Large intestine (tissue), 3 donors: ENCODE results near the gene FRMD6. TPM values are rescaled to one million over a fixed set of nuclear protein-coding genes. Genes with fewer than 3 reads are reported as not detected.

Experiments used
- DNase-seq, 2 donors: peaks; one replicate each; pipeline versions ENCODE4 v3.0.0 to v3.0.0-alpha.2; 2013
- H3K27ac ChIP-seq: one replicate; pipeline ENCODE4 v1.5.1; 2013; ENCODE audit warnings: low read length
- H3K27me3 ChIP-seq: 2 replicates; pipeline ENCODE4 v1.6.1; 2013; ENCODE audit warnings: low read length; ENCODE audit not compliant: control insufficient read depth, insufficient read depth
- H3K36me3 ChIP-seq: 2 replicates; pipeline ENCODE4 v1.6.1; 2013; ENCODE audit warnings: low read length; ENCODE audit not compliant: control insufficient read depth, insufficient read depth
- H3K4me1 ChIP-seq: one replicate; pipeline ENCODE4 v1.6.1; 2013; ENCODE audit warnings: low read length; ENCODE audit not compliant: control insufficient read depth, insufficient read depth
- H3K4me3 ChIP-seq: one replicate; pipeline ENCODE4 v1.5.1; 2013; ENCODE audit warnings: low read length
- H3K9me3 ChIP-seq: one replicate; pipeline ENCODE4 v1.6.1; 2013; ENCODE audit warnings: mild to moderate bottlenecking, low read depth, low read length, moderate library complexity; ENCODE audit not compliant: control insufficient read depth
- WGBS: methylation state at CpG from one replicate; pipeline ENCODE4 v1.1.5; 2013; ENCODE audit warnings: low lambda C conversion rate; ENCODE audit not compliant: insufficient coverage; 5-methylcytosine and 5-hydroxymethylcytosine counted together
- polyA plus RNA-seq: library from polyadenylated mRNA; unstranded; fragments of 120-200 nt; gene quantifications from one replicate; pipeline ENCODE4 v1.2.1, GENCODE V29; 2013

FRMD6 gene
- polyA plus RNA-seq, 1 donor: 10.3 TPM

DNA sequence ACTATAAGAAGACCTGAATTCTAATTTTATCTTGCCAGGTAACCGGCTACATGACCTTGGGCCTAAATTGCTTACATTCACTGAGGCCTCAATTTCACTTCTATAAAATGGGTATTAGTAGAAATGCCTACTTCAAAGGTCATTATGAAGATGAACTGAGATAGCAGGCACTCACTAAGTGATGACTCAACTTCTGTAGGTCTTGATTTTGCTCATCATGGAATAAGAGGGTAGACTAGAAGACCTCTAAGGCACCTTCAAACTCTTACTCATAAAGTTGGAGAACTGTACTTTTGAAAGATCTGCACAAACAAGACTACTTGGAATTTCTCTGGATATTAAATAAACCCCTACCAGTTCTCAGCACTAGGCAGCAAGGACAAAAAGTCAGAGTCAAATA lies 39.3 kb upstream of the FRMD6 start:
- Histone ChIP-seq H3K4me1 (no peaks in the 10 kb centered on the region), H3K36me3 (no peaks in the 10 kb centered on the region), H3K4me3 (no peak overlapping the region), H3K27me3 (no peaks in the 10 kb centered on the region), H3K9me3 (no peaks in the 10 kb centered on the region), H3K27ac (no peak overlapping the region)
- WGBS: no CpG with 5 or more reads among the region's 1 CpG
- no peak for DNase-seq

- no peaks in the 10 kb centered on the region for H3K36me3 ChIP-seq
- no peak for DNase-seq
- no peaks in the 10 kb centered on the region for H3K4me1 ChIP-seq
- H3K27me3 ChIP-seq: no peaks in the 10 kb centered on the region
- no peaks in the 10 kb centered on the region for H3K9me3 ChIP-seq
- no CpG with 5 or more reads among the region's 3 CpGs for WGBS
- no peak overlapping the region for H3K4me3 ChIP-seq
- H3K27ac ChIP-seq: no peak overlapping the region
These were observed 38.3 kb upstream of the FRMD6 start for GRCh38 chr14:51613416-51613815.

DNA sequence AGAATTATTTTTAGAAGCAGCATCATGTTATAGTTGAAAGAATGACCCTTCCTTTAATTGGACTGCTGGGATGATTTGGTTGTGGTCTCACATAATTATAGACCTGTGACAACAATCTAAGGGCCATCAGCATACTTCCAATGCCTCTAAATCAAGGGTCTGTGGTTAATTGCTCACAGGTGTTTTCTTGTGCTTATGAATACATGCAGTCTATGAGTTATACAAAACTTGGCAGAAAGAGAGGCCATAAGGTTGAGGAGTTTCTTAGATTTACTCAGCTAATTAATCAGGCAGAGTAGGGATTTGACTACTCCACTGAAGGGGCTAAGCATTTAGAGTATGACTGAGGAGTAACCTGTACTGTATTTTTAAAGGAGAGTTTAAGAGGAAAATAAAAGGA lies 37.0 kb upstream of the FRMD6 start:
- H3K4me3 ChIP-seq: no peak overlapping the region
- no peaks in the 10 kb centered on the region for H3K27me3 ChIP-seq
- no peaks in the 10 kb centered on the region for H3K9me3 ChIP-seq
- DNase-seq: no peak
- no peak overlapping the region for H3K27ac ChIP-seq
- no peaks in the 10 kb centered on the region for H3K4me1 ChIP-seq
- H3K36me3 ChIP-seq: no peaks in the 10 kb centered on the region

DNA sequence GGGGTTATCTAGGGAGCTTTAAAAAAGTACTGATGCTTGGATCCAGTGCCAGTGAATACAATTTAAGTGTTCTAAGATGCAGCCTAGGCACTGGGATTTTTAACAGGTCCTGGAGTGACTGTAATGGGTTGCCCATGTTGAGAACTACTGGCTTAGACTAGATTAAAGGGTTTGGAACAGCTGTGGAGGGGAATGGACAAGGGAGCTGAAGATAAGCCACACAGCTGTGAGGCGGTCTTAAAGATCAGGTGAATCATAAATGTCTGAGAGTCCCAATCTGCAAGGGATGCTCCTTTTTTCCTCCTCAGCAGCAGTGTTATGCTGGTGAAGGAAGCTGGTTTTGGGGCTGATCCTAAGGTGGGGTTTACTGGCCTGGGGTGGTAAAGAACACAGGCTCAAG lies 35.5 kb upstream of the FRMD6 start:
- no peaks in the 10 kb centered on the region for H3K27me3 ChIP-seq
- no peak overlapping the region for H3K27ac ChIP-seq
- no peak for DNase-seq
- no peak overlapping the region for H3K4me3 ChIP-seq
- no peaks in the 10 kb centered on the region for H3K4me1 ChIP-seq
- H3K36me3 ChIP-seq: no peaks in the 10 kb centered on the region
- H3K9me3 ChIP-seq: no peaks in the 10 kb centered on the region
- no CpG with 5 or more reads among the region's 1 CpG for WGBS

- Histone ChIP-seq H3K27me3 (no peaks in the 10 kb centered on the region), H3K4me3 (no peak overlapping the region), H3K9me3 (no peaks in the 10 kb centered on the region), H3K4me1 (no peaks in the 10 kb centered on the region), H3K36me3 (no peaks in the 10 kb centered on the region), H3K27ac (no peak overlapping the region)
- WGBS: no CpG with 5 or more reads among the region's 4 CpGs
- DNase-seq: peak in 1 of 2 donors; percentile 29
These were observed 34.8 kb upstream of the FRMD6 start for GRCh38 chr14:51616724-51617409.

DNA sequence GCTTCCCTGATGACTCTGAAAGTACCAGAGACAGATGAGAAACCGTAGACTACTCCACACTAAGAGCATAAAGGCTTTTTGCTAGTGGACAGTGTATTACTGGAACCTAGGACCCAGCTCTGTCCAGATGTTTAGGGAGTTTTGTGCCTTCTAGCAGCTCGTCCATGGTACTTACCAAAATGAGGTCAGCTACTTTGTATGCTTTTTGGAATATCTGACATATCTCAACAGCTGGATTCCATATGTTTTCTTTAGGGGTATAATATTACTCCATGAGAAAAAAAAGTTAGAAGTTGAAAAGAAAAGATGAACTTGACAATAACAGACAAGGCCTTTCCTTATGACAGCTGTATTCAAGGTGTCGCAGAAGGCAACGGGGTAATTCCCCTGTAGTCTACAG lies 32.1 kb upstream of the FRMD6 start:
- no peak for DNase-seq
- H3K27ac ChIP-seq: no peak overlapping the region
- H3K4me3 ChIP-seq: no peak overlapping the region
- no CpG with 5 or more reads among the region's 4 CpGs for WGBS
- H3K4me1 ChIP-seq: no peaks in the 10 kb centered on the region
- no peaks in the 10 kb centered on the region for H3K9me3 ChIP-seq
- no peaks in the 10 kb centered on the region for H3K27me3 ChIP-seq
- H3K36me3 ChIP-seq: no peaks in the 10 kb centered on the region

DNA sequence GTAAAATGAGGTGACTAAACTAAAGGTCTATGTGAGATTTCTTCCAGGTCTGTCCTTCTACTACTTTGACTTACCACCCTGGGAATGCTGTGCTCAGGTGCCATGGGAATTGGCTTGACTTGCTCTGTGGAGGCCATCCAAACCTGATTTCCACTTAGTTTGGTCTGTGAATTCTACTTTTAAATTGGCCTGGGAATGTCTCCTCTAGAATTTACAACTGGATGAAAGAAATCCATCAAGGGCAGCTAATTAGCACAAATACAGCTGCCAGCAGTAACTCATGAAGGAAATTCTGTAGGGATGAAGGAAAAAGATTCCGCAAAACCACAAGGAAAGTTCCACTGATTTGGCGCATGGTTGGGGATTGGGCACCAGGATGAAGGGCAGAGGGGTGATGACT lies 31.7 kb upstream of the FRMD6 start:
- no peak for DNase-seq
- Histone ChIP-seq H3K4me3 (no peak overlapping the region), H3K9me3 (no peaks in the 10 kb centered on the region), H3K4me1 (no peaks in the 10 kb centered on the region), H3K36me3 (no peaks in the 10 kb centered on the region), H3K27ac (no peak overlapping the region), H3K27me3 (no peaks in the 10 kb centered on the region)
- 100% methylated on average over 2 of the region's 2 CpGs for WGBS

DNA sequence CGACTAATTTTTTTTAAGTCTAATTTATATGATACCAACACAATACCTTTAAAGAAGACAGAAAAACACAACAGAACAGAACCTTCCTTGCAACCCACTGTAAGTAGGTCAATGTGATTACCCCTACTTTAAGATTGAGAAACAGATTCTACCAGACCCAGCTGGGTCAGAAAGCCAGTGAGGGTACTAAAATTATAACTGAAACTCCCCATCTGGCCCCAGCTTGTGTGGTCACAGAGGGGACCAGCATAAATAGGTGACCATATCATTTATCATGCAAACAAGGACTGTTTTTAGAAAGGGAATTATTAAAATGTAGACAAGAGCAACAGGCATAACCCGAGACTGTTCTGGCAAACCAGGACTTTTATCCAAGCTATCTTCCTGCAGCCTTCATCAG lies 30.1 kb upstream of the FRMD6 start:
- DNase-seq: no peak
- 100% methylated on average over 1 of the region's 2 CpGs for WGBS
- Histone ChIP-seq H3K27ac (no peak overlapping the region), H3K27me3 (no peaks in the 10 kb centered on the region), H3K9me3 (no peaks in the 10 kb centered on the region), H3K4me1 (no peaks in the 10 kb centered on the region), H3K4me3 (no peak overlapping the region), H3K36me3 (no peaks in the 10 kb centered on the region)

- Histone ChIP-seq H3K36me3 (no peaks in the 10 kb centered on the region), H3K27ac (no peak overlapping the region), H3K4me3 (no peak overlapping the region), H3K27me3 (no peaks in the 10 kb centered on the region), H3K9me3 (no peaks in the 10 kb centered on the region), H3K4me1 (no peaks in the 10 kb centered on the region)
- 93% methylated on average over 2 of the region's 2 CpGs for WGBS
- DNase-seq: no peak
These were observed 29.3 kb upstream of the FRMD6 start for GRCh38 chr14:51622376-51622775.

GRCh38 chr14:51624955-51625569 lies 26.6 kb upstream of the FRMD6 start:
- DNase-seq: no peak
- H3K36me3 ChIP-seq: no peaks in the 10 kb centered on the region
- no peaks in the 10 kb centered on the region for H3K9me3 ChIP-seq
- no peaks in the 10 kb centered on the region for H3K27me3 ChIP-seq
- H3K27ac ChIP-seq: no peak overlapping the region
- no CpG with 5 or more reads among the region's 1 CpG for WGBS
- no peaks in the 10 kb centered on the region for H3K4me1 ChIP-seq
- H3K4me3 ChIP-seq: no peak overlapping the region

DNA sequence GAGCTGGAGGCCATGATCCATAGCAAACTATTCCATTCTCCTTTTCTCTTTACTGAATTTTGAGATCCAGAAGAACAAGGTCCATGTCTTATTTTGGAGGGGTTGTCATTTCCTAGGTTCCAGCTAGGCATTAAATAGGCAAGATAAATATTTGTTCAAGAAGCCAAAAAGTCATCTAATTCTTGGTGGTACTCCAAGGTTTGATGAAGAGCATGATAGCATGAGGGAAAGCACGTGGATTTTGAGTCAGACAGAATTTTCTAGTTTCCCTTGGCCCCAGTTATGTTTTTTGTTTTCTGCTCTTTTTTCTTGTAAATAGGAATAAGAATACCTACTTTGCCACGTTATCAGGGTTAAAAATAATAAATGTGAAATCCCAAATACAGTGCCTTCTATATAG lies 25.5 kb upstream of the FRMD6 start:
- Histone ChIP-seq H3K4me1 (no peaks in the 10 kb centered on the region), H3K27me3 (no peaks in the 10 kb centered on the region), H3K9me3 (no peaks in the 10 kb centered on the region), H3K27ac (no peak overlapping the region), H3K36me3 (no peaks in the 10 kb centered on the region), H3K4me3 (no peak overlapping the region)
- WGBS: no CpG with 5 or more reads among the region's 2 CpGs
- no peak for DNase-seq
